HEK293 (cell line): ENCODE results near the gene PLK1.

Experiments
- CTCF ChIP-seq: fragments of 450-650 bp; formaldehyde crosslinking; IDR thresholded peaks from 2 replicates; pipeline ENCODE4 v1.5.1; 2016; ENCODE audit warnings: missing biosample characterization, missing genetic modification characterization
- KLF1 ChIP-seq: fragments of 450-650 bp; formaldehyde crosslinking; IDR thresholded peaks from 2 replicates; pipeline ENCODE4 v1.5.1; 2016; ENCODE audit warnings: missing biosample characterization, missing genetic modification characterization
- OVOL3 ChIP-seq: fragments of 450-650 bp; formaldehyde crosslinking; IDR thresholded peaks from 2 replicates; pipeline ENCODE4 v1.5.1; 2016; ENCODE audit warnings: missing biosample characterization, missing genetic modification characterization
- PRDM1 ChIP-seq: fragments of 450-650 bp; formaldehyde crosslinking; IDR thresholded peaks from 2 replicates; pipeline ENCODE4; 2016; ENCODE audit warnings: missing biosample characterization, missing genetic modification characterization
- PRDM4 ChIP-seq: fragments of 450-650 bp; formaldehyde crosslinking; IDR thresholded peaks from 2 replicates; pipeline ENCODE4 v1.5.1; 2017; ENCODE audit warnings: missing biosample characterization, missing genetic modification characterization
- REST ChIP-seq: fragments of 450-650 bp; formaldehyde crosslinking; IDR thresholded peaks from 2 replicates; pipeline ENCODE4 v1.5.1; 2016; ENCODE audit warnings: missing biosample characterization, missing genetic modification characterization
- SCRT2 ChIP-seq: fragments of 450-650 bp; formaldehyde crosslinking; IDR thresholded peaks from 2 replicates; pipeline ENCODE4 v1.5.1; 2016; ENCODE audit warnings: missing biosample characterization, missing genetic modification characterization
- SP2 ChIP-seq: fragments of 450-650 bp; formaldehyde crosslinking; IDR thresholded peaks from 2 replicates; pipeline ENCODE4 v1.5.1; 2016; ENCODE audit warnings: missing biosample characterization, missing genetic modification characterization
- SP7 ChIP-seq: fragments of 450-650 bp; formaldehyde crosslinking; IDR thresholded peaks from 2 replicates; pipeline ENCODE4 v1.5.1; 2016; ENCODE audit warnings: missing biosample characterization, missing genetic modification characterization
- ZEB2 ChIP-seq: fragments of 450-650 bp; formaldehyde crosslinking; IDR thresholded peaks from 2 replicates; pipeline ENCODE4 v1.5.1; 2016; ENCODE audit warnings: missing biosample characterization, missing genetic modification characterization
- ZNF10 ChIP-seq: fragments of 450-650 bp; formaldehyde crosslinking; IDR thresholded peaks from 2 replicates; pipeline ENCODE4 v1.5.1; 2017; ENCODE audit warnings: missing biosample characterization, missing genetic modification characterization
- ZNF175 ChIP-seq: fragments of 450-650 bp; formaldehyde crosslinking; IDR thresholded peaks from 2 replicates; pipeline ENCODE4 v1.5.1; 2016; ENCODE audit warnings: missing biosample characterization, missing genetic modification characterization
- ZNF19 ChIP-seq: fragments of 450-650 bp; formaldehyde crosslinking; IDR thresholded peaks from 2 replicates; pipeline ENCODE4; 2016; ENCODE audit warnings: missing biosample characterization, missing genetic modification characterization, low read depth
- ZNF214 ChIP-seq: fragments of 450-650 bp; formaldehyde crosslinking; IDR thresholded peaks from 2 replicates; pipeline ENCODE4 v1.5.1; 2017; ENCODE audit warnings: missing biosample characterization, mild to moderate bottlenecking, missing genetic modification characterization, borderline replicate concordance
- ZNF24 ChIP-seq: fragments of 450-650 bp; formaldehyde crosslinking; IDR thresholded peaks from 2 replicates; pipeline ENCODE4 v1.5.1; 2016; ENCODE audit warnings: missing biosample characterization, missing genetic modification characterization
- ZNF266 ChIP-seq: fragments of 450-650 bp; formaldehyde crosslinking; IDR thresholded peaks from 2 replicates; pipeline ENCODE4 v1.5.1; 2016; ENCODE audit warnings: missing biosample characterization, missing genetic modification characterization, low read depth
- ZNF335 ChIP-seq: fragments of 450-650 bp; formaldehyde crosslinking; conservative IDR thresholded peaks from 2 replicates; pipeline ENCODE4 v1.5.1; 2016; ENCODE audit warnings: missing biosample characterization, missing genetic modification characterization
- ZNF514 ChIP-seq: fragments of 450-650 bp; formaldehyde crosslinking; IDR thresholded peaks from 2 replicates; pipeline ENCODE4 v1.5.1; 2016; ENCODE audit warnings: missing biosample characterization, missing genetic modification characterization
- ZNF600 ChIP-seq: fragments of 450-650 bp; formaldehyde crosslinking; IDR thresholded peaks from 2 replicates; pipeline ENCODE4 v1.5.1; 2016; ENCODE audit warnings: missing biosample characterization, missing genetic modification characterization
- ZNF654 ChIP-seq: fragments of 450-650 bp; formaldehyde crosslinking; IDR thresholded peaks from 2 replicates; pipeline ENCODE4 v1.5.1; 2016; ENCODE audit warnings: low read depth, missing biosample characterization, missing genetic modification characterization
- ZNF843 ChIP-seq: fragments of 450-650 bp; formaldehyde crosslinking; IDR thresholded peaks from 2 replicates; pipeline ENCODE4 v1.5.1; 2016; ENCODE audit warnings: missing biosample characterization, missing genetic modification characterization
- TF ChIP-seq, protein P1 (sequence below): fragments of 450-650 bp; formaldehyde crosslinking; IDR thresholded peaks from 2 replicates; pipeline ENCODE4 v1.5.1; 2016; ENCODE audit warnings: missing biosample characterization, missing genetic modification characterization

The PLK1 gene

DNA sequence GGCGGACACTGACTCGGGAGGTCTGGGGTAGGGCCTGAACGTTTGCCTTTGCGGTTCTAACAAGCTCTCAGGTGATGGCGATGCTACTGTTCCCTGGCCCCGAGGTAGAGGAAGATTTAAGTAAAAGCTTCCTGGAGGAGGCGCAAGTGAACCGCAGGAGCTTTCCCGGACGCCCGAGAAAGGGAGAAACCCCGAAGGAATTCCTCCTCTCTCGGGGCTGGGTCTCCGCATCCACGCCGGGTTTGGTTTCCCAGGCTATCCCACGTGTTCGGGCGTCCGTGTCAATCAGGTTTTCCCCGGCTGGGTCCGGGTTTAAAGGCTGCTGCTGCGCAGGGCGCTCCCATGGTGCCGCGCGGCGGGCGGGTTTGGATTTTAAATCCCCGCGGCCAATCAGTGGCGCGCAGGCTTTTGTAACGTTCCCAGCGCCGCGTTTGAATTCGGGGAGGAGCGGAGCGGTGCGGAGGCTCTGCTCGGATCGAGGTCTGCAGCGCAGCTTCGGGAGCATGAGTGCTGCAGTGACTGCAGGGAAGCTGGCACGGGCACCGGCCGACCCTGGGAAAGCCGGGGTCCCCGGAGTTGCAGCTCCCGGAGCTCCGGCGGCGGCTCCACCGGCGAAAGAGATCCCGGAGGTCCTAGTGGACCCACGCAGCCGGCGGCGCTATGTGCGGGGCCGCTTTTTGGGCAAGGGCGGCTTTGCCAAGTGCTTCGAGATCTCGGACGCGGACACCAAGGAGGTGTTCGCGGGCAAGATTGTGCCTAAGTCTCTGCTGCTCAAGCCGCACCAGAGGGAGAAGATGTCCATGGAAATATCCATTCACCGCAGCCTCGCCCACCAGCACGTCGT lies at the start of gene PLK1 (continued):
- no peak for TF ChIP-seq ZNF514 (tag by site-specific recombination)
- no peak for TF ChIP-seq REST
- TF ChIP-seq ZNF19 (tag by site-specific recombination) = no peak
- TF ChIP-seq ZNF214 (tag by site-specific recombination) = no peak
- peak; percentile 62; the same call in 1 of the 2 replicates for TF ChIP-seq ZNF600 (tag by site-specific recombination)
- TF ChIP-seq SCRT2 (tag by site-specific recombination) = no peak
- peak; percentile 84 for TF ChIP-seq ZNF335 (tag by site-specific recombination)
- TF ChIP-seq PRDM4 (tag by site-specific recombination) = no peak
- peak; percentile 84 for TF ChIP-seq SP2 (tag by site-specific recombination)
- TF ChIP-seq OVOL3 (tag by site-specific recombination) = peak; percentile 46; the same call in 1 of the 2 replicates
- TF ChIP-seq SP7 (tag by site-specific recombination) = peak; percentile 46; the same call in 1 of the 2 replicates
- TF ChIP-seq ZNF843 (tag by site-specific recombination) = 0 out of 2 replicates have a peak, but pooled peaks have one; percentile 25
- peak; percentile 84 for TF ChIP-seq PRDM1 (tag by site-specific recombination)
- peak; percentile 15; the same call in 1 of the 2 replicates for TF ChIP-seq CTCF (tag by site-specific recombination)
- TF ChIP-seq, protein P1, sequence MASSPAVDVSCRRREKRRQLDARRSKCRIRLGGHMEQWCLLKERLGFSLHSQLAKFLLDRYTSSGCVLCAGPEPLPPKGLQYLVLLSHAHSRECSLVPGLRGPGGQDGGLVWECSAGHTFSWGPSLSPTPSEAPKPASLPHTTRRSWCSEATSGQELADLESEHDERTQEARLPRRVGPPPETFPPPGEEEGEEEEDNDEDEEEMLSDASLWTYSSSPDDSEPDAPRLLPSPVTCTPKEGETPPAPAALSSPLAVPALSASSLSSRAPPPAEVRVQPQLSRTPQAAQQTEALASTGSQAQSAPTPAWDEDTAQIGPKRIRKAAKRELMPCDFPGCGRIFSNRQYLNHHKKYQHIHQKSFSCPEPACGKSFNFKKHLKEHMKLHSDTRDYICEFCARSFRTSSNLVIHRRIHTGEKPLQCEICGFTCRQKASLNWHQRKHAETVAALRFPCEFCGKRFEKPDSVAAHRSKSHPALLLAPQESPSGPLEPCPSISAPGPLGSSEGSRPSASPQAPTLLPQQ (tag by site-specific recombination) = peak; percentile 80; the same call in 1 of the 2 replicates
- peak; percentile 22; the same call in 1 of the 2 replicates for TF ChIP-seq ZEB2 (tag by site-specific recombination)
- TF ChIP-seq KLF1 (tag by site-specific recombination) = peak; percentile 58
- 0 out of 2 replicates have a peak, but pooled peaks have one; percentile 13 for TF ChIP-seq ZNF10 (tag by site-specific recombination)
- TF ChIP-seq ZNF654 (tag by site-specific recombination) = peak; percentile 22; the same call in 1 of the 2 replicates
- TF ChIP-seq ZNF266 = no peak
- TF ChIP-seq ZNF175 (tag by site-specific recombination) = no peak
- peak; percentile 53; the same call in 1 of the 2 replicates for TF ChIP-seq ZNF24
- TF ChIP-seq, all 188 proteins: peak for 45
